ENCODE results near the gene SIGLEC8.

GRCh38 chr19:51440846-51441409 is 17.3 kb downstream of the SIGLEC8 start:
- TF ChIP-seq CTCF (IDR thresholded peaks at IDR 0.05; ENCODE audit: low read depth, low read length, poor library complexity, severe bottlenecking) (no peak), EZH2phosphoT487 (IDR thresholded peaks at IDR 0.05; ENCODE audit: borderline replicate concordance, low read length) (no peak)

All from DOHH2 (cell line).